ENCODE results near the gene GNG11.
"Not testable (repeated sequence)": the region's sequence is repeated elsewhere in the genome, so short reads cannot be mapped to it uniquely, and the experiment has no call there.

GNG11 gene

GRCh38 chr7:93921607-93922566 is at the start of gene GNG11:
Gene GNG11, plus strand, starts transcription at chr7:93921735. Its CDS starts 403 bp downstream, at chr7:93922138.
- DNase-seq = no peak

- no peak for DNase-seq
Observed at GRCh38 chr7:93873998-93874574, 47.4 kb upstream of the GNG11 start.

GRCh38 chr7:93877742-93878141 is 43.8 kb upstream of the GNG11 start:
- DNase-seq = no peak

- no peak for DNase-seq
Observed at GRCh38 chr7:93879356-93879755, 42.2 kb upstream of the GNG11 start.

- no peak for DNase-seq
Observed at GRCh38 chr7:93882468-93882867, 39.1 kb upstream of the GNG11 start.

- DNase-seq = no peak
Observed at GRCh38 chr7:93883078-93883916, 38.2 kb upstream of the GNG11 start.

- DNase-seq = no peak
Observed at GRCh38 chr7:93883917-93884345, 37.6 kb upstream of the GNG11 start.

- DNase-seq = no peak
Observed at GRCh38 chr7:93884541-93884940, 37.0 kb upstream of the GNG11 start.

GRCh38 chr7:93889261-93889660 is 32.3 kb upstream of the GNG11 start:
- DNase-seq = no peak

- no peak for DNase-seq
Observed at GRCh38 chr7:93890041-93890463, 31.5 kb upstream of the GNG11 start.

GRCh38 chr7:93890464-93891068 is 31.0 kb upstream of the GNG11 start, which contains the start of gene TFPI2:
Gene TFPI2, minus strand, starts transcription at chr7:93890753. Its CDS starts 75 bp downstream, at chr7:93890678.
- DNase-seq = no peak

- DNase-seq = no peak
Observed at GRCh38 chr7:93894426-93894825, 27.1 kb upstream of the GNG11 start.

- no peak for DNase-seq
Observed at GRCh38 chr7:93894966-93895640, 26.4 kb upstream of the GNG11 start.

GRCh38 chr7:93895859-93896600 is 25.5 kb upstream of the GNG11 start:
- DNase-seq = no peak

GRCh38 chr7:93897680-93898079 is 23.9 kb upstream of the GNG11 start:
- DNase-seq = no peak

GRCh38 chr7:93902777-93903423 is 18.6 kb upstream of the GNG11 start:
- DNase-seq = peak; percentile 17 to 22

- DNase-seq = no peak
Observed at GRCh38 chr7:93906267-93906666, 15.3 kb upstream of the GNG11 start, which contains the start of gene GNGT1. Gene GNGT1, plus strand, starts transcription at chr7:93906567. Its CDS starts 180 bp downstream, at chr7:93906747.

GRCh38 chr7:93910076-93910994 is 11.2 kb upstream of the GNG11 start:
- DNase-seq = no peak

- not testable (repeated sequence) for DNase-seq
Observed at GRCh38 chr7:93911242-93911641, 10.3 kb upstream of the GNG11 start.

Data from Kasumi-1 (cell line).